Ammon's horn (tissue), 1 donor: ENCODE measurements around the gene STXBP2.

ENCODE experiments used
- DNase-seq: peaks from one replicate; pipeline ENCODE4 v3.0.0-alpha.2; 2016; ENCODE audit warnings: low spot score

Gene STXBP2

DNA sequence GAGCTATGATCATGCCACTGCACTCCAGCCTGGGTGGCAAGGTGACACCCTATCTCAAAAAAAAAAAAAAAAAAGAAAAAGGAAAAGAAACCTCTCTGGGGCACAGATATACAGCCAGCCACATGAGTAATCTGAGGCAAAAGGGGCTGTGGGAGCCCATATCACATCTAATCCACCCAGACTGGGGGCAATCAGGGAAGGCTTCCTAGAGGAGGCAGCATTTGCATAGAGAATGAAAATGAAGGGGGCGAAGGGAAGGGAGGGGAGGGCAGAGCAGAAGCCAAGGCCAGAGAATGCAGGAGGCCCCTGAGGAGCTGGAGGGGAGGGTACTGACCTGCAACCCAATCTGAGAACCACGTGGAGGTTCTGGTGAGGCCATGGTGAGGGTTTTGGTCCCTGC, 13.2 kb downstream of the STXBP2 start:
- DNase-seq = no peak

DNA sequence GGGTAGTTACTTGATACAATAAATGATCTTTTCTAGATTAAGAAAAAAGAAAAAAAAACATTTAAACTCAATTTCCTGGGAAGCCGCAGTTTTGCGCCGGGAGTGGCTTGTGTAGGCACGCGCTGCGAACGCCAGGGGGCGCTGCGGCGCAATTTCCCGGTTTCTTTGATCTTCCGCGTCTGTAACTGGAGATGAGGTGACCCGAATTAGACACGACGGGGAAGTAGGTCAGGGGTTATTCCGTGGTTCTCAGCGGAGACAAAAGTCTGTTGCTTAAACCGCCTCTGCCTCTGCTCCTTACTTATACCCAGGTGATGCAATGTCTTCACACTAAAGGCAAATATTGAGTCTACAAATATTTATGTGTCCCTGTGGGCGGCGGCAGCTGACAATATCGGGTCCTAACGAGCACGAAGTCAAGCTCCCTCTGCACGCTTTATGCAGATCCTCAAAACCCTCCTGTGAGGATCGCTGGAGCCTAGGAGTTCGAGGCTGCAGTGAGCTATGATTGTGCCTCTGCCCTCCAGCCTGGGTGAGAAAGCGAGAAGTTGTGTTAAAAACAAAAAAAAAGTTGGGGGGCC, 15.2 kb downstream of the STXBP2 start:
- peak; percentile 73 for DNase-seq

DNA sequence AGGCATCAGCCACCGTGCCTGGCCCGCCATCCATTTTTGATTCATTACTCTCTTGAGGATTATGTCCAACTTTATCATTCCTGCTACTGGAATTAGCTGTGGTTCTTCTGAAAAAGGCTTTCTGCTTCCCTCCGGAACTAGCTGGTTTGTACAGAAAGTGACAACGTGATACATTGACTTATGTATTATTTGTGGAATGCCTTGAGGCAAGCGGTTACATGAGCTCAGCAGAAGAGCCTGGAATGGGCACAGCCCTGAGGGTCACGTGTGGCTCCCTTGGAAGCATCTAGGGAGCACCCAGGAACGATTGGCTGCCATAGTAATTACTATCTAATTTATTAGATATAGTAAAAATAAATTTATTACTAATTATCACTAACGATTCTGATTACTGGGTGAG, 17.5 kb downstream of the STXBP2 start:
- no peak for DNase-seq

DNA sequence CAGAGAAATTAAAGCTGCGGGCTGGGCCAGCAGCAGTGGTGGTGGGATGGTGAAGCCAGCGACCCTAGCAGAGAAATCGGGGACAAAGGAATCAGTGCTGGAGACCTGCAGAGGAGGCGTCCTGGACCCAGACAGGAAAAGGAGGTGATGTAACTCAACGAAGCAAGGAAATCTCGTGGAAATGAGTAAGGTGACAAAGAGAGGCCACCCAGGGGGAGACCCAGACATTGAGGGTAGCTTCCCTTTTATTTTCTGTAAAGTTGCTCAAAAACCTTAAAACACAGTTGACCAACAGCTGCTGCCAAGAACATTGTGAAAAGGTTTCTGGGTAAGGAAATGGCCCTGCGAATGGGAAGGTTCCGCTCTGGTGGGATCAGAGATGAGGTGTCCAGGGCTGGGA, 18.7 kb downstream of the STXBP2 start:
- no peak for DNase-seq

DNA sequence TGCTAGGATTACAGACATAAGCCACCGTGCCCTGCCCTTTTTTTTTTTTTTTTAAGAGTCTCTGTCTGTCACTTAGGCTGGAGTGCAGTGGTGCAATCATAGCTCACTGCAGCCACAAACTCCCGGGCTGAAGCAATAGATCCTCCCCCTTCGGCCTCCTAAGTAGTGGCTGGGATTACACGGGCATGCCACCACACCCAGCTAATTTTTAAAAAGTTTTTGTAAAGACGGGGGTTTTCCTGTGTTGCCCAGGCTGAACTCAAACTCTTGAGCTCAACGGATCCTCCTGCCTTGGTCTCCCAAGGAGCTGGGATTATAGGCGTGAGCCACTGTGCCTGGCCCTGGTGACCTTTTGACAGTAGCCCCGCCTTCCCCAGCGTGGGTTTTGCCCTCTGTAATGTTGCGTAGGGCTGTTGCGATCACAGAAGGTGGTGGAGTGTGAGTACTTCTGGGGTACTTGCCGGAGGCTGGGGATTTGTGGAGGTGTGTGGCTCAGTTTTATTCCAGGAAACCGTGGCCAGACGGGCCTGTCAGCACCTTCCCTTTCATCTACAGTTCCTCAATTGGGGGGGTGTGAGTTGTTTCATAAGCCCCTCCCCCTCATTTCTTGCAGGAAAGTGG, 20.3 kb downstream of the STXBP2 start:
- no peak for DNase-seq

DNA sequence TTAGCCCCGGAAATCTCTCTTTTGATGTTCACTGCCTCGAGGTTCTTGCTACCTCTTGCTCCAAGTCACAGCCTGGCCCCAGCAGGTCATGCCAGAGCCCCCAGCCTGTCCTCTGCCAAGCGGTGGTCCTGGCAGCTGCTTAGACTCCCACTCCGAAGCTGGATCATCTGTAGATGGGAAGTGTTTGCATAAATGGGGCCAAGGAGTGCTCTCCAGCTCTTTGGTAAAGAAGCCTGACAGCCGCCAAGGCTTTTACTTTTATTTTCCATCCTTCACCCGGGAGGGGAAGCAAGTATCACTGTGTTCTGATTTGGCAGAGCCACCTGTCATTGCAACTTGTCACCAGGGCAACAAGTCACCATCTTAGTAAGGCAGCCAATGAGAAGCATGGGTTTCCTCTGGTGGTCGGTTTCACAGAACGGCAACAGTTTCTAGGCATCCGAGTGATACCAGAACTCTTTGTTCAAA, 21.3 kb downstream of the STXBP2 start:
- peak; percentile 88 for DNase-seq

DNA sequence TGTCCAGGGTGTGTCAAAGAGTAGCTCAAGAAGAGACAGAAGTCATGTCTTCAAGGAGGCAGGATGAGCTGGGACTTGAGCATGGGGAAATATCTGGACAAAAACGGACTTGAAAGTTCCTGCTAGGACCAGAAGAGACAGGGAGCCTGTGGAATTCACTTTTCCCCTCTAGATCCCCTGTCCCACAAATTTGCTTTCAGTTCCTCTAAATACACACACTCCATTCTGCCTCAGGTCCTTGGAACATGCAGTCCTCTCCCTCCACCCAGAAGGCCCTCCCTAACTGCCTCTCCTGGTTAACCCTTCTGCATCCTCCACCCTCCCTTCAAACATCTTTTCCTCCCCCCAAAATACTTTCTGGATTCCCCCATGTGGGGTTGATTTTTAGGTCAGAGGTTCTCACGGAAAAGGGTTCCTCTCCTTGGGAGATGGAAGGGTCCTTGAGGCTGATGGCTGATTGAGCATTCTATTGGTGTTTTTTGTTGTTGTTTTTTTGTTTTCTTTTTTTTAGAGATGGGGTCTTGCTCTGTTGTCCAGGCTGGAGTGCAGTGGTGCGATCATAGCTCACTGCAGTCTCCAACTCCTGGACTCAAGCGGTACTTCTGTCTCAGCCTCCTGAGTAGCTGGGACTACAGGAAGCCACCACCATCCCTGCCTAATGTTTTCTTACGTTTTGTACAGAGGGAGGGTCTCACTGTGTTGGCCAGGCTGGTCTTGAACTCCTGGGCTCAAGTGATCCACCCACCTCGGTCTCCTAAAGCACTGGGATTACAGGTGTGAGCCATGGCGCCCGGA, 25.0 kb downstream of the STXBP2 start:
- DNase-seq = no peak

DNA sequence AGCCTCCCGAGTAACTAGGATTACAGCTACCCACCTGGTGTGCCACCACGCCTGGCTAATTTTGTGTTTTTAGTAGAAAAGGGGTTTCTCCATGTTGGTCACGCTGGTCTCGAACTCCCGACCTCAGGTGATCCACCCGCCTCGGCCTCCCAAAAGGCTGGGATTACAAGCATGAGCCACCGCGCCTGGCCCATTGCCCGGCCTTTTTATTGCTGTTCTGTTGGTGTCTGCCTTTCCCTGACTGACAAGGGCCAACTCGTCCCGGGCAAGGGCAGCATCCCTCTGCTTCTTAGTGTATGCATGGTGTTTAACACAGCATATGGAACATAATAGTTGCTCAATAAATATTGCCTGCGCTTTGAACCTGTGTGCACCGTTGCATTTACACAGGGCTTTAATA, 25.7 kb downstream of the STXBP2 start:
- DNase-seq = no peak

DNA sequence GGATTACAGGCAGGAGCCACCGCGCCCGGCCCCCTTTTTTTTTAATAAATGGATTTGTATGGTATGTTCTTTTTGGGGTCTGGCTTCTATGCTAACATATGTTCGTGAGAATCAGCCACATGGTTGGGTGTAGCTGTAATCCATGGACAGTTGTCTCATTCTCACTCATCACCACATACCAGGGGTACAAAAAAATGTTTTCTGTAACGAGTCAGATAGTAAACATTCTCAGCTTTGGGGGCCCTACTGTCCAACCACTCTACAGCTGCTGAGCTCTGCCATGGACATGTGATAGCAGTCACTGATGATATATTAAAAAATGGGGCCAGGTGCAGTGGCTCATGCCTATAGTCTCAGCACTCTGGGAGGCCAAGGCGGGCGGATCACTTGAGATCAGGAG, 26.8 kb downstream of the STXBP2 start:
- DNase-seq = no peak

DNA sequence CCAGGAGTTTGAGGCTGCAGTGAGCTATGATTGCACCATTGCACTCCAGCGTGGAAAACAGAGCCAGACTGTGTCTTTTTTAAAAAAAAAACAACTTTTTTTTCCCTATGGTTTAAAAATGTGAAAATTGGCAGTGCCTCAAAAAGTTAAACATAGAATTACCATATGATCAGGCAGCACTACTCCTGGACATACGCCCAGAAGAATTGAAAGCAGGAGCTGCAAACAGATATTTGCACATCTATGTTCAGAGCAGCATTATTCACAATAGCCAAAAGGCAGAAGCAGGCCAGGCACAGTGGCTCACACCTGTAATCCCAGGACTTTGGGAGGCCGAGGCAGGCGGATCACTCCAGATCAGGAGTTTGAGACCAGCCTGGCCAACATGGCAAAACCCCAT, 28.2 kb downstream of the STXBP2 start:
- DNase-seq = peak; percentile 35

DNA sequence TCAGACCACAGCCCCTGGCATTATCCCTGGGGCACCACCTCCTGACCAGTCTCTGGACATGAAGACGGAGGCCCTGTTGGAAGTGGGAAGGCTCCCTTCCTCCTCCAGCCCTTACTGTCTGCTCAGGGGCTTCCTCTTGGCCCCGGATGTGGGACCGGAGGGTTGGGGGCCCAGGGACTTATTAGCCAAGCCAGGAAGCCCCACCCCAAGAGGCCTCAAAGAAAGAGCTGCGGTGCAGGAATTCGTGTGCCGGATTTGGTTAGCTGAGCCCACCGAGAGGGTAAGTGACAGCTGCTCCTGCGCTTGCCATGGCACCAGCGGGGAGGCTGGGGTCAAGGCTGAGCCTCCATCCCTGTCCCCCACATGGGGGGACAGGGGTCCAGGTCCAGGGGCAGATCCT, 31.9 kb downstream of the STXBP2 start, which contains the start of gene RETN:
TSS of gene RETN (plus strand) at position 208 of the 400 bp plus-strand sequence. CDS start 278 bp downstream, outside the sequence.
- DNase-seq = no peak

DNA sequence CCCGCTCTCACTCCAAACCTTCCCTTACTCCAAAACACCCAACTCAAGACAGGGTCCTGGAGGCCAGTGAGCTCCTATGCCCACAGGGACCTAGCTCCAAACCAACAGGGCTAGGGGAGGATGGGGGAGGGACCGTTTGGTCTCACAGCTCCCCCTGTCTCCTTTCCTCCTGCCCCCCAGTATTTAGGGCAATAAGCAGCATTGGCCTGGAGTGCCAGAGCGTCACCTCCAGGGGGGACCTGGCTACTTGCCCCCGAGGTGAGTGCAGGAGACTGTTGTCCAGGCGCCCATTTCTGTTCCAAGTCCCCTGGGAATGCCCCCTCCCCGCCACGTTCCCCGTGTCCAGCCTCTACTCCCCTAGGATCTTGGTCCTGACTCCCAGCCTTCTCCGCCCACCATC, 32.7 kb downstream of the STXBP2 start:
- no peak for DNase-seq

DNA sequence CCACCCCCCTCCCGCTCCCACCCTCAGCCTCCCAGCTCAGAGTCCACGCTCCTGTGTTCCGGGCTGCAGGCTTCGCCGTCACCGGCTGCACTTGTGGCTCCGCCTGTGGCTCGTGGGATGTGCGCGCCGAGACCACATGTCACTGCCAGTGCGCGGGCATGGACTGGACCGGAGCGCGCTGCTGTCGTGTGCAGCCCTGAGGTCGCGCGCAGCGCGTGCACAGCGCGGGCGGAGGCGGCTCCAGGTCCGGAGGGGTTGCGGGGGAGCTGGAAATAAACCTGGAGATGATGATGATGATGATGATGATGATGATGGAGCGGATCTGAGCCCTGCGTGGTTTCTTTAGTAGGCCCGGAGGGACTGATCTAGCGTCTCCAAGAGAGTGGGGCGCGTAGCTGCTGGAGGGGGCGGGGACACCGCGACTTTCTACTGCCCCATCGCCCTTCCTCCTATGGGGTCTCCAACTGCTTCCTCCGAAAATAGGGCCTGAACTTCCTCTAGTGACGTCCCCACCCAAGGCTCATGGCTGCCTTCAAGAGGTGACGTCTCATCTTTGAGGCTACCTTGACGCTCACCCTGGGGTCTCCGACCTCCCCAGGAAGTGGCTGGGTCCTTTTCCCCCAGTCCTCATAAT, 33.4 kb downstream of the STXBP2 start:
- DNase-seq = peak; percentile 54

DNA sequence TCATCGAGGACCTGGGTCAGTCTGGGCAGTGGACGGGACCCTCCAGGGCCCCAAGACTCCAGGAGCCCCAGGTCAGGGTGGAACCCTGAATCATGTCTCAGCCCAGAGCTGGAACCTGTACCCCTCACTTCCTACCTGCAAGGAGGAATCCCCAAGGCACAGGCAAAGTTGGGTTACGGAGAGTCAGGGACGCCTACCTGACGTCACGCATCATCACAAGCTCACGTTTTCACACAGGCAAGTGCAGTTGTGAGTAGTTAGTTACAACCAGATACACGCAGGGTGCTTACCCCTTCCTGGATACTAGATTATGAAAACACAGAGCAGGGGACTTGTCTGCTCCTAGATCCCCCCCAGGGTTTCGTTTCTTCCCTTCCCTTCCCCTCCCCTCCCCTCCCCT, 33.9 kb downstream of the STXBP2 start:
- no peak for DNase-seq

DNA sequence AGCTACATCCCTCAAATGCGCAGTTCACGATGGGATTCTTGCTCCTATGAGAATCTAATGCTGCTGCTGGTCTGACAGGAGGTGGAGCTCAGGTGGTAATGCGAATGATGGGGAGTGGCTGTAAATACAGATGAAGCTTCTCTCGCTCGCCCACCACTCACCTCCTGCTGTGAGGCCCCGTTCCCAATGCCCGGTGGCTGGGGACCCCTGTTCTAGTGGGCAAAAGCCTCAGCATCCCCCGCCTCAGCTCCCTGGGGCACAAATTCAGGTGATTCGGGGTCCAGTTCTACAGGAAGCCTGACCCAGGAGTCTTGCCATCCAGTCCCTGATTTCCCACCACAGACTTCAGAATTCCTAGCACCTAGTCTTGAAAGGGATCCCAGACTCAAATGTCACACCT, 35.6 kb downstream of the STXBP2 start:
- DNase-seq = no peak

DNA sequence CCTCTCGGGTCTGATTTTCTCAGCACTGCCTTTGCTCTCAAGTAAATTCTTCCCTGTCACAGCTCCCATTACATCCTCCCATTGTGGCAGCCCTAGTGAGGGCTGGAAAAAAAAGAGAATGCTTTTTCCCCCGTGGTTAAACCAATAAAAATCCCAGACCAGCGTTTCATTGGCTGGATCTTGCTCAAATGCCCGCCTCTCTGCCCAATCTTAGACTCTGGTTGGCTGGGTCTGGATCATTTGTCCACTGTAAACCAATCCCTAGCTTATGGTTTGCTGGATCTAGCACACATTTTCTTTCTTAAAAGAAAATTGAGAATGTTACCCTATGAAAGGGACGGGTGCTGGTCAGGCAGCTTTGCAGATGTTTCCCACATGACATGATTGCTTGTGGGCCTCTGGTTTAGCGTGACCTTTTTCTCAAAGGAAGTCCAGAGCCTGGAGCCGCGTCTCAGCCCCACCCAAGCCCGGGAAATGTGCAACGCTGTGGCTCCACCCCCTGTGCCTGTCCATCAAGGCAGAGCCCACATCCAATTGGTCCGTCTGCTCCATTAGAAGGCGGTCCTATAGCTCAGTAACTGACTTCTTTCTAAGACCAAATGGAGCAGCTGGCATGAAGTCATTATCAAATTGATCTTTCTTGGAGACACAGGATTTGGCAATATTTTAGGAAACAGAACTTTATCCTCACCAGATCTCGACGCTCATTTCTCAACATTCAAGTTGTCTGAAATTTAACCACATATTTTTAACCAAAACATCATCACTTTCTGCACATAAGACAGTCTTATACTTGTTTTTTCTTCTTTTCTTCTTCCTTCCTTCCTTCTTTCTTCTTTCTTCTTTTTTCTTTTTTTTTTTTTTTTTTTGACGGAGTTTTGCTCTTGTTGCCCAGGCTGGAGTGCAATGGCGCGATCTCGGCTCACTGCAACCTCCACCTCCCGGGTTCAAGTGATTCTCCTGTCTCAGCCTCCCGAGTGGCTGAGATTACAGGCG, 37.4 kb downstream of the STXBP2 start:
- DNase-seq = peak; percentile 74

DNA sequence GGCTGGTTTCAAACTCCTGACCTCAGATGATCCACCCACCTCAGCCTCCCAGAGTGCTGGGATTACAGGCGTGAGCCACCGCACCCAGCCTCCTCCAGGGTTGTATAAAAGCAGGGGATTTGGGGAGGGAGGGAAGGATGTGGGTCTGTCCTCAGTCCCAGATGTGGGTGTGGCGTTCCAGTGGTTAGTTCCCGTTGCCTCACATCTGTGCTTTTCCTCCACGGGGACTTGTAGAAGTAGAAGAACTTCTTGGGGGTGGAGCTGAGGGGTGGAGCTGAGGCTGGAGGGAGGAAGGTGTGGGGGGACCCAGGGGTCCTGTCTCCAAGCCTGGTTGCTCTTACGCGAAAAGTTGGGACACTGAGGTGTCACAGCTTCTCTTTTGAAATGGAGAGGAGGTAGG, 39.5 kb downstream of the STXBP2 start:
- no peak for DNase-seq

DNA sequence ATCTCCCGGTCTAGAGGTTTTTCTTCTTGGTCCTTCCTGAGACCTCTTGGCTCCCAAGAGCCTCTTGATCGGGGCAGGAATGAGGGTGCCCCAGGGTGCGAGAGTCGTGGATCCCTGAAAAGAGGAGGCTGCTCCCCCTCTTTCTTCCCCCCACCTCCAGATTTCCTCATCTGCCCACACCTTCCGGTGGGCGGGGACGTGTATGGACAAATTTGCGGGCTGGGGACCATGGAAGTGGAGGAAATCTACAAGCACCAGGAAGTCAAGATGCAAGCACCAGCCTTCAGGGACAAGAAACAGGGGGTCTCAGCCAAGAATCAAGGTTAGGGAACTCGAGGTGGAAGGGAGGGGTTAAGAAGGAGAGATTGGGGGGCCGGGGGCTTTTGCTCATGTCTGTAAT, 39.9 kb downstream of the STXBP2 start, which contains the start of gene MCEMP1:
TSS of gene MCEMP1 (plus strand) at position 237 of the 400 bp plus-strand sequence. CDS start at position 268, 31 bp downstream.
- DNase-seq = no peak

DNA sequence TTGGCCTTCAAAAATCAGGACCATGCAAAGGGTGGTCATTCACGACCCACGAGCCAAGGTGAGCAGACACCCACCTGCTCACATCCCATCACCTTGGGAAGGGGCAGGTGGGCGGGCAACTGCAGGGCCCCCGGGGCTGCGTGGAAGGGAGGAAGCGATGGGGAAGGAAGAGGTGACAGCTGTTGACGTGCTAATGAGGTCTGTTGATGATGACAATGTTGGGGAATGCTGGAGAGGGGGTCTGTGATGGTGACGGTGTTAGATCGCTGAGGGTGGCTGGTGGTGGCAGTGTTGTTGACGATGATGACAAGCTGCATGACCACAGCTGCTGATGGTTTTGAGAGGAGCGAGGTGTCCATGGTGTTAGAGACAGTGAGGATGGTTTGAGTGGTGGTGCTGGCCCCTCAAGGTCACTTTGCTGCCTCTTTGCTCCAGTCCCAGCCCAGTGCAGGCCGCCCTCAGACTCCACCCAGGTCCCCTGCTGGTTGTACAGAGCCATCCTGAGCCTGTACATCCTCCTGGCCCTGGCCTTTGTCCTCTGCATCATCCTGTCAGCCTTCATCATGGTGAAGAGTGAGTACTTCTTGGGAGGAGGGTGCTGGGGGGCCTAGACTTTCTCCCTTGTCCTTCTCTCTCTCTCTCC, 40.9 kb downstream of the STXBP2 start:
- no peak for DNase-seq

DNA sequence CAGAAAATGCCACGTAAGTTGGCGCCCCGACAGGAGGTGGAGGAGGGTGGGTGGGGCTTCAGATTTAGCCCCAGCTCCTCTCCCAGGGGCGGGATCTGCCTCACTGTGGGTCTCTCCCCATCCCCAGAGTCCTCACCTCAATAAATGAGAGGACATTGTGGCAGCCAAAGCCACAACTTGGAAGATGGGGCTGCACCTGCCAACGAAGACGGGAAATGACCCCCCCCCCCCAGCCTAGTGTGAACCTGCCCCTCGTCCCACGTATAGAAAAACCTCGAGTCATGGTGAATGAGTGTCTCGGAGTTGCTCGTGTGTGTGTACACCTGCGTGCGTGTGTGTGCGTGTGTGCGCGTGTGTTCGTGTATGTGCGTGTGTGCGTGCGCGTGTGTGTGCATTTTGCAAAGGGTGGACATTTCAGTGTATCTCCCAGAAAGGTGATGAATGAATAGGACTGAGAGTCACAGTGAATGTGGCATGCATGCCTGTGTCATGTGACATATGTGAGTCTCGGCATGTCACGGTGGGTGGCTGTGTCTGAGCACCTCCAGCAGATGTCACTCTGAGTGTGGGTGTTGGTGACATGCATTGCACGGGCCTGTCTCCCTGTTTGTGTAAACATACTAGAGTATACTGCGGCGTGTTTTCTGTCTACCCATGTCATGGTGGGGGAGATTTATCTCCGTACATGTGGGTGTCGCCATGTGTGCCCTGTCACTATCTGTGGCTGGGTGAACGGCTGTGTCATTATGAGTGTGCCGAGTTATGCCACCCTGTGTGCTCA, 42.3 kb downstream of the STXBP2 start:
- DNase-seq = peak; percentile 43
